Measurements from ENCODE around the gene TNF. TPM values are rescaled to one million over a fixed set of nuclear protein-coding genes. Genes with fewer than 3 reads are reported as not detected.

Gene TNF
- total and polyA plus RNA-seq, 2 of the 13 experiments (the other 11 are each of a cell fraction or from before 2014, with no cell fraction given): not detected

GRCh38 chr6:31529329-31530150 is 45.8 kb upstream of the TNF start (continued):
- TF ChIP-seq NFKB2 (CRISPR knock-in tag; IDR thresholded peaks at IDR 0.05; ENCODE audit: borderline replicate concordance) (peak; percentile 30; the same call in 1 of the 2 replicates), JUND (CRISPR knock-in tag; IDR thresholded peaks at IDR 0.05) (0 out of 2 replicates have a peak, but pooled peaks have one; percentile 6), AKAP8 (CRISPR knock-in tag; IDR thresholded peaks at IDR 0.05) (peak; percentile 59; the same call in 1 of the 2 replicates), BCL6 (CRISPR knock-in tag; IDR thresholded peaks at IDR 0.05) (no peak), GABPA (IDR thresholded peaks at IDR 0.05; ENCODE audit: low read depth, low read length) (no peak), GABPA (CRISPR knock-in tag; IDR thresholded peaks at IDR 0.05; ENCODE audit: low read depth) (peak; percentile 39), CTCF (CRISPR knock-in tag; IDR thresholded peaks at IDR 0.05) (0 out of 2 replicates have a peak, but pooled peaks have one; percentile 21), PATZ1 (CRISPR knock-in tag; IDR thresholded peaks at IDR 0.05) (peak; percentile 50), TGIF2 (CRISPR knock-in tag; IDR thresholded peaks at IDR 0.05) (0 out of 2 replicates have a peak, but pooled peaks have one; percentile 55), POGK (CRISPR knock-in tag; conservative IDR thresholded peaks at IDR 0.05) (0 out of 2 replicates have a peak, but pooled peaks have one; percentile 40), RBFOX2 (IDR thresholded peaks at IDR 0.05; ENCODE audit: low read depth, low read length) (peak; percentile 28; the same call in 1 of the 2 replicates), POLR2A (IDR thresholded peaks at IDR 0.05; ENCODE audit: insufficient read depth in 1 of 2, low read depth in 2 of 2, low read length in 2 of 2) (peak in 1 of 2 experiments; percentile 61; a peak in 1 of 4 replicates), PHF5A (CRISPR knock-in tag; IDR thresholded peaks at IDR 0.05; ENCODE audit: low read depth, unreplicated experiment) (peak; percentile 68), ZFY (CRISPR knock-in tag; IDR thresholded peaks at IDR 0.05) (peak; percentile 43; the same call in 1 of the 2 replicates), ZNF563 (CRISPR knock-in tag; IDR thresholded peaks at IDR 0.05) (0 out of 2 replicates have a peak, but pooled peaks have one; percentile 79), ZNF317 (CRISPR knock-in tag; IDR thresholded peaks at IDR 0.05) (0 out of 2 replicates have a peak, but pooled peaks have one; percentile 52), ZFP36L1 (CRISPR knock-in tag; IDR thresholded peaks at IDR 0.05) (0 out of 2 replicates have a peak, but pooled peaks have one; percentile 19), KMT2A (CRISPR knock-in tag; IDR thresholded peaks at IDR 0.05) (0 out of 2 replicates have a peak, but pooled peaks have one; percentile 6), ZNF652 (CRISPR knock-in tag; IDR thresholded peaks at IDR 0.05; ENCODE audit: borderline replicate concordance, low read depth) (peak; percentile 57; the same call in 1 of the 2 replicates), MTF1 (CRISPR knock-in tag; IDR thresholded peaks at IDR 0.05) (peak; percentile 72; the same call in 1 of the 2 replicates), ELF3 (CRISPR knock-in tag; IDR thresholded peaks at IDR 0.05) (peak; percentile 28), TAF15 (IDR thresholded peaks at IDR 0.05; ENCODE audit: low read depth, low read length, poor library complexity, severe bottlenecking) (peak; percentile 46), TBX2 (CRISPR knock-in tag; IDR thresholded peaks at IDR 0.05; ENCODE audit: borderline replicate concordance) (0 out of 2 replicates have a peak, but pooled peaks have one; percentile 22), ZNF775 (CRISPR knock-in tag; IDR thresholded peaks at IDR 0.05; ENCODE audit: borderline replicate concordance) (peak; percentile 59; the same call in 1 of the 2 replicates), NR2F6 (IDR thresholded peaks at IDR 0.05) (no peak), NR2F6 (CRISPR knock-in tag; IDR thresholded peaks at IDR 0.05) (peak; percentile 33; the same call in 1 of the 2 replicates)
